ENCODE data around the gene UBR4. TPM values are rescaled to one million over a fixed set of nuclear protein-coding genes. Genes with fewer than 3 reads are reported as not detected.

UBR4 gene
- total and polyA plus RNA-seq, 9 donors: 59.2 to 94.1 (median 73.7) TPM

DNA sequence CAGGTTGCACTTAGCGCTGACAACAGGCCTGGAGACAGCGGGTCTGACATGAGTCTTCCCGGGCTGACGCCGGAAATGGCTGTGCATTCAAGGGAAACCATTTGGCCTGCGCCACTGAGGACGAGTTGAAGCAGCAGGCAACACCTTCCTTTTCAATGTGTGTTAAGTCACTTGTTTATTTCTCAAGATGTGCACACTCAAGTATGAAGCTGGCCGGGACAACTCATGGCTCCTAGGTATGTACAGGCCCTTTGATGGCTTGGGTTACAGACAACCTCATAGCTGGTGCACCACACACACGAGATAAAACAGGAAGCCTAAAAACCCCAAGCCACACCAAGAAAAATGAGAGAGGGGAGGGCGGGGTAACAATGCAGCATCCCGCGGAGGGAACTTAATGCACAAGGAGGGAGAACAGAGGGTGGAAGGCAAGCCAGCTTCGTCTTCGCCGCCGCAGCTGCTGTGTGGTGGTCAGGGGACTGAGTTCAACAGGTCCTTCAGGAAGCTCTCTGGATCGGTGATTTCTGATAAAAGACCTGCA, 135.6 kb downstream of the UBR4 start:
- 92% methylated on average over 12 of the region's 17 CpGs for WGBS (ENCODE audit: insufficient coverage)
- DNase-seq: no peak
- Histone ChIP-seq H3K9me3 (replicated peaks; ENCODE audit: control insufficient read depth, low read depth, low read length) (no peaks in the 10 kb centered on the region), H3K27ac (ENCODE audit: low read length) (no peak overlapping the region), H3K4me1 (ENCODE audit: control insufficient read depth, insufficient read depth, low read length) (peaks cover 5% of the 10 kb centered on the region), H3K4me3 (ENCODE audit: low read length) (no peak overlapping the region), H3K27me3 (ENCODE audit: control insufficient read depth, insufficient read depth, low read length) (peaks cover 3% of the 10 kb centered on the region), H3K36me3 (ENCODE audit: control insufficient read depth, insufficient read depth, low read length) (peaks cover 70% of the 10 kb centered on the region)

DNA sequence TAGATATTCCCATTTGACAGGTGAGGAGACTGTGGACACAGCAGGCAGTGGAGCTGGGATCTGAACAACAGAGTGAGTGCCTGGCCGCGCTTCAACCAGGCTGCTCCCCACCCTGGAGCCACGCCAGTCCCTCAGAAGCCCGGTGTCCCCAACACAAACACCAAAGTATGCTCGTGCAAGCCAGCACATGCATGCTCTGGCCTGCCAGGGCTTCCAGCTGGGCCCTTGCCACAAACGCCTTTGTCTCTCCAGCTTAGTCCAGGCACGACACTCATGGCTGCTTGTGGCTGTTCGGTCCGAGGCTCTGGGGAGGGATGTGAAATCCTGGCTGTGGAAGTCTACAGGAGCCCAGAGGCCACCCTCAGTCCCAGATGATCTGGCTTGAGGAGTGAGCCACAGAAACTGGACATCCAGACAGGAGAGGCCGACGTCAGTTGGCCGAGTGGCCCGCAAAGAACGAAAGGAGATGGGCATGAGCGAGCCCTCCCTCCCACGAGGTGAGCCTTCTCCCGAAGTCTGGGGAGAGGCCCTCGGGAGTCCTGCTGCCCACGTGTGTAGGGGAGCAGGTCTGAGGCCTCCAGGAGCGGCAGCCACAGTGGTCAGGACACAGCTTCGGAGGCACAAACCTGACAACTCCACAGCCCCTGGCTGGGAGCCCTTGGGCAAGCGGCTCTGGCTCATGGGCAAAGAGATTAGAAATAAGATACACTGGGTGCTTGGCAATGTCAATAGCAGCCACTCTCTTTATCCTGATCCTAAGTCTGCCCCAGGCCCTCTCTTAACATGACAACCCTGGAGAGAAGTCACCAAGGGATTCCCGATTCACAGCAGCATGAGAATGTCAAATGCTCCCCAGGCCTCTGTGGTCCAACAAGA, 136.5 kb downstream of the UBR4 start:
- peak; percentile 26 for DNase-seq
- no peak overlapping the region for H3K27ac ChIP-seq (ENCODE audit: low read length)
- peaks cover 3% of the 10 kb centered on the region for H3K27me3 ChIP-seq (ENCODE audit: control insufficient read depth, insufficient read depth, low read length)
- H3K36me3 ChIP-seq (ENCODE audit: control insufficient read depth, insufficient read depth, low read length): peaks cover 61% of the 10 kb centered on the region
- no peaks in the 10 kb centered on the region for H3K9me3 ChIP-seq (replicated peaks; ENCODE audit: control insufficient read depth, low read depth, low read length)
- WGBS (ENCODE audit: insufficient coverage): 66% methylated on average over 16 of the region's 23 CpGs
- H3K4me3 ChIP-seq (ENCODE audit: low read length): no peak overlapping the region
- peaks cover 5% of the 10 kb centered on the region for H3K4me1 ChIP-seq (ENCODE audit: control insufficient read depth, insufficient read depth, low read length)

DNA sequence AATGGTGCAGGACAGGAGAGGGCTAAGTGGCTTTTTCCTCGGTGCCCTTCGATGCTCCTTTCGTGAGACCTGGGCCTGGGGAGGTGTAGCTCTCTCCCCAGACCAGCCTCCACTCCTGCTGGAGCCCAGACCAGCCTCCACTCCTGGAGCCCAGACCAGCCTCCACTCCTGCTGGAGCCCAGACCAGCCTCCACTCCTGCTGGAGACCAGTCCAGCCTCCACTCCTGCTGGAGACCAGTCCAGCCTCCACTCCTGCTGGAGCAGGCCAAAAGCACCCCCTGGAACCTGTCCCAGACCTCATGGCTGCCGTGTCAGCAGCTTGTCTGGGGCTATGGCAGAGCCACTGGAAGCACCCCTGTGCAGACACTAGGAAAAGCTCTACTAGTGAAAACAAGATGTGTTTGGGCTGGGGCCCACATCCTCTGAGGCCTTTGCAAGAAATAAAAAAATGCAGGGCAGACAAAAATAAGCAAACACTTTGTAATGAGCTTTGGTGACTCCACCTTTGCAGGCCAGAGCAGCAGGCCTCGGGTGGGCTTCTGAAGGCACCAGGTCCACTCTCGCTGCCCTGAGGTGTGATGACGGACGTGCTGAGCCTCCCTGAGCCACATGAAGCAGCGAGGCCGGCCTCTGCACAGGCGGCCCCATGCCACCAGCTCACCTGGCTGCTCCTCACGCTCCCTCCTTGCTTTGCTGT, 137.6 kb downstream of the UBR4 start:
- WGBS (ENCODE audit: insufficient coverage): 71% methylated on average over 12 of the region's 12 CpGs
- Histone ChIP-seq H3K4me1 (ENCODE audit: control insufficient read depth, insufficient read depth, low read length) (peaks cover 5% of the 10 kb centered on the region), H3K27ac (ENCODE audit: low read length) (no peak overlapping the region), H3K27me3 (ENCODE audit: control insufficient read depth, insufficient read depth, low read length) (peaks cover 3% of the 10 kb centered on the region), H3K36me3 (ENCODE audit: control insufficient read depth, insufficient read depth, low read length) (peaks cover 50% of the 10 kb centered on the region), H3K9me3 (replicated peaks; ENCODE audit: control insufficient read depth, low read depth, low read length) (no peaks in the 10 kb centered on the region), H3K4me3 (ENCODE audit: low read length) (no peak overlapping the region)
- no peak for DNase-seq

DNA sequence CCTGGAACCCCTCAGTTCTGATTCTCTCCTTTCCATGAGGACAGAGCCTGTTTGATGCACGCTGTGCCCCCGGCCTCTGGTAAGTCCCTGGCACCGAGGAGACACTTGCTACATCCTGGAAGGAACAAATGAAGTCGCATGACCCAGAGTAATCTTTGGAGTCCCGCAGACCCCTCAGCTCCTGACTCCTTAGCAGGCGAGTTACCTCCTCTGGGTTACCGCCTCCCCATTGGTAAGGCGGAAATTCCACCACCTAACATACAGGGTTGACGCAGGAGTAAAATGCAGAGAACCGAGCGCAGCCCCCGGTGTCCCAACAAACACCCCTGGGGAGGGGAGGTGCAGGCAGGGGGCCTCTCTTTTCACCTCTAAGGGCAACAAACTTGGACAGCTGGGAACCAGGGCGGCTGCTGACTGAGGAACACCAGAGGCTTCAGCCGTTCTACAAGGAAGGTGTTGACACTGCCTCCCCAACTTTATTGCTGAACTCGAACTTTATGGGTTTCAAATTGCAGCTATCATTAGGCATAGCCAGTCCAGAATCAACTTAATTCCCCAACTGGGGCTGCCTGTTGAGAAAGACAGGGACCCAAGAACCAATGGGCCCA, 138.3 kb downstream of the UBR4 start:
- H3K36me3 ChIP-seq (ENCODE audit: control insufficient read depth, insufficient read depth, low read length): peaks cover 44% of the 10 kb centered on the region
- H3K4me1 ChIP-seq (ENCODE audit: control insufficient read depth, insufficient read depth, low read length): peaks cover 10% of the 10 kb centered on the region
- H3K9me3 ChIP-seq (replicated peaks; ENCODE audit: control insufficient read depth, low read depth, low read length): no peaks in the 10 kb centered on the region
- DNase-seq: no peak
- H3K4me3 ChIP-seq (ENCODE audit: low read length): no peak overlapping the region
- peaks cover 10% of the 10 kb centered on the region for H3K27me3 ChIP-seq (ENCODE audit: control insufficient read depth, insufficient read depth, low read length)
- H3K27ac ChIP-seq (ENCODE audit: low read length): no peak overlapping the region
- WGBS (ENCODE audit: insufficient coverage): 43% methylated on average over 12 of the region's 15 CpGs

DNA sequence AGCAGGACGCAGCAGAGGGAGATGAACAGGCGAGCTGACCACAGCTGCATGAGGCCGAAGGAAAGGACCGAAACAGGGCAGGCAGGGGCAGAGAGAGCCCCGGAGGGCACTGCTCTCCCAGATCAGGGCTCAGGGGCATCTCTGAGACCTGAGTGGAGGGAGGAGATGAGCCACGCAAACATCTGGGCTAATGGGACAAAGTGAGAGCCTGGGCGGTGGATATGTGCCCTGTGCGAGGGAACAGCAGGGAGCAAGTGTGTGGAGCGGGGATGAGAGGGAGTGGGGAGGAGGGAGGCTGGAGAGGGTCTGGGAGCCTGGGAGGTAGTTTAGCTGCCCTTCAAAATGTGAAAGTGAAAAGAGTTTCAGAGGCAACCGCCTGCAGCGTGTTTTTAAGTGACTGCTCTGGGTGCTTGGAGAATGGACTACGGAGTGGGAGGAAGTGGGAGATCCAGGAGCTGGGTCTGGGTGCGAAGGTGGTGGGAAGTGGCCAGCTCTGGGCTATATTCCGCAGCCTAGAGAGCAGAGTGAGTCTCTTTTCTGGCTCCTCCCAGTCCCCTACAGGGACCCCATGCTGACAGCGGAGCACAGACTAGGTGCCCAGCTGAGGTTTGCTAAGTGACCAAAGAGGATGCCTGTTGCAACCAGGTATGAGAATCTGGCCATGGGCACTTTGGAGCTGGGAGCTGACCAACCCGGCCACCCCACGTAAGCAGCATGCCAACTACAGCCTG, 139.0 kb downstream of the UBR4 start:
- no peak for DNase-seq
- Histone ChIP-seq H3K4me3 (ENCODE audit: low read length) (no peak overlapping the region), H3K36me3 (ENCODE audit: control insufficient read depth, insufficient read depth, low read length) (peaks cover 37% of the 10 kb centered on the region), H3K9me3 (replicated peaks; ENCODE audit: control insufficient read depth, low read depth, low read length) (no peaks in the 10 kb centered on the region), H3K4me1 (ENCODE audit: control insufficient read depth, insufficient read depth, low read length) (peaks cover 12% of the 10 kb centered on the region), H3K27ac (ENCODE audit: low read length) (no peak overlapping the region), H3K27me3 (ENCODE audit: control insufficient read depth, insufficient read depth, low read length) (peaks cover 13% of the 10 kb centered on the region)
- 46% methylated on average over 14 of the region's 17 CpGs for WGBS (ENCODE audit: insufficient coverage)

DNA sequence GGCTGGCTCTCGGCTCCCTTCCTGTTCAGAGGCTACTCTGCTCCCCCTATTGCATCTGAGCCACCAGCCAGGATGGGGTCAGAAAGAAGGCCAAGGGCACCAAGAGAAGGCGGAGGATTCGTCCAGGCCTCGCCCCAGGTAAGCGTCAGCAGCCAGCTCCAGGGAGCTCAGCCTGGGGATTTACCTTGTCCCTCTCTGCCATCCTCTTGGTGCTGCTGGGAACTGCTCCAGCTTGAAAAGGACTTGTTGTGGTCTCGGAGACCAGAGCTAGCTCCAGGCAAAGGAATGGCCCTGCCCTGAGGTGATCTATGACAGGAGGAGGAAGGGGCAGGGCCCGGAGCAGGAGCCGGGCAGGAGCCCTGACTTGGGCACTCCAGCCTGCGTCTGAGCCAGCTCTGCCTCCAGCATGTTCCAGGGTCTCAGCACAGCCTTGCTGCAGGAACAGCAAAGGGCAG, 139.8 kb downstream of the UBR4 start:
- no peaks in the 10 kb centered on the region for H3K9me3 ChIP-seq (replicated peaks; ENCODE audit: control insufficient read depth, low read depth, low read length)
- peaks cover 13% of the 10 kb centered on the region for H3K27me3 ChIP-seq (ENCODE audit: control insufficient read depth, insufficient read depth, low read length)
- DNase-seq: no peak
- peaks cover 11% of the 10 kb centered on the region for H3K4me1 ChIP-seq (ENCODE audit: control insufficient read depth, insufficient read depth, low read length)
- 61% methylated on average over 9 of the region's 9 CpGs for WGBS (ENCODE audit: insufficient coverage)
- peaks cover 29% of the 10 kb centered on the region for H3K36me3 ChIP-seq (ENCODE audit: control insufficient read depth, insufficient read depth, low read length)
- no peak overlapping the region for H3K27ac ChIP-seq (ENCODE audit: low read length)
- H3K4me3 ChIP-seq (ENCODE audit: low read length): no peak overlapping the region

DNA sequence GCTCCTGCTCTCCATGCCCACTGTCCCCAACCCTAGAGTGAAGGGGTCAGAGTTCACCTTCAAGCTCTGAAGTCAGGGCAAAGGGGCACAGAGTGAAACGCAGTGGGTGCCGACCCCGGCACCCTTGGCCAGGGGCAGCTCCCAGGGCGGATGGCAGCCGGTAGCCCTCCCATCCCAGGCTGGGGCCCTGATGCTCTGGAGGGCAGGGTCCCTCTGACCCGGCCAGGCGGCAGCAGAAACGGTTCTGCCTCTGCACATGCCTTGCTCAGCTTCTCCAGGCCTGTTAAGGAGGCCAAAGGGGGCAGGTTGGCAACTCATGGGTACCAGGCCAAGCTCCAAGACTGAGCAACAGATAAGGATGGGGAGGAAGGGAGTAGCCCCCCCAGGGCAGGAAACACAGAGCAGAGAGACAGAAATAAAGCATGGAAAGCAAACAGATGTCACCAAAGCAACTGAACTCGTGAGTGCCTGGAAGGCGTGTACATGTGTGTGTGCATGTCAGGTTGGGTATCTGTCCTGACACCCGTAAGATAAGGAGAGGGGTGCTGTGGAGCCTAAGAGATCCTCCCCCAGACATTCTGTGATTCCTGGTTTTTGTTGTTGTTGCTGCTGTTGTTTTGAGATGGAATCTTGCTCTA, 141.3 kb downstream of the UBR4 start:
- Histone ChIP-seq H3K27ac (ENCODE audit: low read length) (no peak overlapping the region), H3K4me1 (ENCODE audit: control insufficient read depth, insufficient read depth, low read length) (peaks cover 9% of the 10 kb centered on the region), H3K9me3 (replicated peaks; ENCODE audit: control insufficient read depth, low read depth, low read length) (no peaks in the 10 kb centered on the region), H3K36me3 (ENCODE audit: control insufficient read depth, insufficient read depth, low read length) (peaks cover 14% of the 10 kb centered on the region), H3K4me3 (ENCODE audit: low read length) (no peak overlapping the region), H3K27me3 (ENCODE audit: control insufficient read depth, insufficient read depth, low read length) (peaks cover 13% of the 10 kb centered on the region)
- 71% methylated on average over 10 of the region's 11 CpGs for WGBS (ENCODE audit: insufficient coverage)
- DNase-seq: no peak

DNA sequence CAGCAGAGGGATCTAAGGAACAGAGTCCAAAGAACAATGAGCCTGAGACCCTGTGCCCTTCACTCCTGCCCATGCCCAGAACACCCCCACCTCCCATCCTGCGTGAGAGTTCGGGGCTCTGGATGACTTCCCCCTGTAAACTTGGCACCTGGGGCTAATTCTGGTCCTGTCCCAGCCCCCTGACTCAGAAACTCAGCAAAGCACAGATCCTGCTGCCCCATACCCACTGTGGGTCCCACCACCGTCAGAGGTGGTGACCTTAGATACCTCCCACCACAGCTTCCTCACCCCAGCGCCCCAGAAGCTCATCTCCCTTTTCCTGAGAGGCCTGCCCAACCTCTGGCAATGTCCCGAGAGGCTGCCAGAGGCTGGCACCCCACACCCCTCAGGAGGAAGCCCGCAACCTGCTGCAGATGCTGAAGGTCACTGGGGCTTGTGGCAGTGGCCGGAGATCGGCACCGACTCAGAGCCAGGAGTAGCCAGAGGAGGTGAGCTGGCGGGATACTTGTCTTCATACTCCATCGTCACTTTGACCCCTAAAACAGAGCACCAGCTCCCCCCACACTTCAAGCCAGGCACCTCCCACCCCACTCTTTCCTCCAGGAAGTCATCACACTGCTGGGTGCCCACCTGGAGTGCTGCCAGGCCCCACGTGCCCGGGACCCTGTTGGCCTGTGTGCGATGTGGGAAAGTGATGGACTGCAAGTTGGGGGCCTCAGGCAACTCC, 142.0 kb downstream of the UBR4 start:
- WGBS (ENCODE audit: insufficient coverage): 83% methylated on average over 10 of the region's 14 CpGs
- H3K4me1 ChIP-seq (ENCODE audit: control insufficient read depth, insufficient read depth, low read length): peaks cover 9% of the 10 kb centered on the region
- DNase-seq: no peak
- peaks cover 13% of the 10 kb centered on the region for H3K27me3 ChIP-seq (ENCODE audit: control insufficient read depth, insufficient read depth, low read length)
- no peak overlapping the region for H3K27ac ChIP-seq (ENCODE audit: low read length)
- H3K36me3 ChIP-seq (ENCODE audit: control insufficient read depth, insufficient read depth, low read length): peaks cover 8% of the 10 kb centered on the region
- no peak overlapping the region for H3K4me3 ChIP-seq (ENCODE audit: low read length)
- no peaks in the 10 kb centered on the region for H3K9me3 ChIP-seq (replicated peaks; ENCODE audit: control insufficient read depth, low read depth, low read length)

All from muscle of leg (tissue), 11 donors.